ENCODE data around the gene SVEP1.

DNA sequence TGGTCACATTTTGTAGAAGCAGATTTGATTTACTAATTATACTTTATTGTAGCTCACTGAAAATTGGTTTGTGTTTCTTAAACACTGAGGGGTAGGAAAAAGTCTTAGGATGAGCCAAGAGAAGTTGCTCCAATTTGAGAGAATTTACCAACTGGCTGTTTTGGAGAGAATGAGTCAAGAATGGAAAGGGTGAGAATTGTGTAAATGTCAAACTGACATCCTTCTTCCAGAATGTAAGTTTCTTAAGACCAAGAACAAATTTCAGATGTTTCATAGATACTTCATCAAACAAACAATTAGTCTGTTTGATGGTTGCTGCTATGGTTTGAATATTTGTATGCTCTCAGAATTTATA, 135.7 kb downstream of the SVEP1 start:
- TF ChIP-seq, protein P1, sequence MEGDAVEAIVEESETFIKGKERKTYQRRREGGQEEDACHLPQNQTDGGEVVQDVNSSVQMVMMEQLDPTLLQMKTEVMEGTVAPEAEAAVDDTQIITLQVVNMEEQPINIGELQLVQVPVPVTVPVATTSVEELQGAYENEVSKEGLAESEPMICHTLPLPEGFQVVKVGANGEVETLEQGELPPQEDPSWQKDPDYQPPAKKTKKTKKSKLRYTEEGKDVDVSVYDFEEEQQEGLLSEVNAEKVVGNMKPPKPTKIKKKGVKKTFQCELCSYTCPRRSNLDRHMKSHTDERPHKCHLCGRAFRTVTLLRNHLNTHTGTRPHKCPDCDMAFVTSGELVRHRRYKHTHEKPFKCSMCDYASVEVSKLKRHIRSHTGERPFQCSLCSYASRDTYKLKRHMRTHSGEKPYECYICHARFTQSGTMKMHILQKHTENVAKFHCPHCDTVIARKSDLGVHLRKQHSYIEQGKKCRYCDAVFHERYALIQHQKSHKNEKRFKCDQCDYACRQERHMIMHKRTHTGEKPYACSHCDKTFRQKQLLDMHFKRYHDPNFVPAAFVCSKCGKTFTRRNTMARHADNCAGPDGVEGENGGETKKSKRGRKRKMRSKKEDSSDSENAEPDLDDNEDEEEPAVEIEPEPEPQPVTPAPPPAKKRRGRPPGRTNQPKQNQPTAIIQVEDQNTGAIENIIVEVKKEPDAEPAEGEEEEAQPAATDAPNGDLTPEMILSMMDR (optimal IDR thresholded peaks at IDR 0.05 in 1 of 3, IDR thresholded peaks at IDR 0.05 in 1 of 3, conservative IDR thresholded peaks at IDR 0.05 in 1 of 3; ENCODE audit: extremely low read depth in 1 of 3, insufficient read depth in 2 of 3, low read length in 3 of 3): no peak
- TF ChIP-seq EZH2 (IDR thresholded peaks at IDR 0.05; ENCODE audit: low read length): no peak

Measured in keratinocyte (primary cell).